ENCODE results near the gene CFAP251.
"Not testable (repeated sequence)": the region's sequence is repeated elsewhere in the genome, so short reads cannot be mapped to it uniquely, and the experiment has no call there.

Gene CFAP251, protein sequence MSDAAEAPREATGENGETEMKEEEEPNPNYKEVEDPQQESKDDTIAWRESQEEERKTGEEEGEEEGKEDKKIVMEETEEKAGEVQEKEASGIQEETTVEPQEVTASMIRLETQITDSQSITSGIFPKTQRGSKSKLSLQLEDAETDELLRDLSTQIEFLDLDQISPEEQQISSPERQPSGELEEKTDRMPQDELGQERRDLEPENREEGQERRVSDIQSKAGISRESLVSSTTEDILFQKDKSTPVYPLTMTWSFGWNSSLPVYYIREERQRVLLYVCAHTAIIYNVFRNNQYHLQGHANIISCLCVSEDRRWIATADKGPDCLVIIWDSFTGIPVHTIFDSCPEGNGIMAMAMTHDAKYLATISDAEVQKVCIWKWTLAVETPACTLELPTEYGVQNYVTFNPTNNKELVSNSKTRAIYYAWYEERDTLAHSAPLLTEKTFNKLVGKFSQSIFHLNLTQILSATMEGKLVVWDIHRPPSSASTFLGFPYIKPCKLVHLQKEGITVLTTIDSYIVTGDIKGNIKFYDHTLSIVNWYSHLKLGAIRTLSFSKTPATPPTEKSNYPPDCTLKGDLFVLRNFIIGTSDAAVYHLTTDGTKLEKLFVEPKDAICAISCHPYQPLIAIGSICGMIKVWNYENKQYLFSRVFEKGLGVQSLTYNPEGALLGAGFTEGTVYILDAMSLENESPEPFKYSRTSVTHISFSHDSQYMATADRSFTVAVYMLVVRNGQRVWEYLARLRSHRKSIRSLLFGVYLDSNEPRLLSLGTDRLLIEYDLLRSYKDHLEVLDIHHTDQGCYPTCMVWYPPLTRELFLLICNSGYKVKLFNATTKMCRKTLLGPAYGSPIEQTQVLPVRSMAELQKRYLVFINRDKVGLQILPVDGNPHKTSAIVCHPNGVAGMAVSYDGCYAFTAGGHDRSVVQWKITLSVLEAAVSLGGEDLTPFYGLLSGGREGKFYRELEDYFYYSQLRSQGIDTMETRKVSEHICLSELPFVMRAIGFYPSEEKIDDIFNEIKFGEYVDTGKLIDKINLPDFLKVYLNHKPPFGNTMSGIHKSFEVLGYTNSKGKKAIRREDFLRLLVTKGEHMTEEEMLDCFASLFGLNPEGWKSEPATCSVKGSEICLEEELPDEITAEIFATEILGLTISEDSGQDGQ

DNA sequence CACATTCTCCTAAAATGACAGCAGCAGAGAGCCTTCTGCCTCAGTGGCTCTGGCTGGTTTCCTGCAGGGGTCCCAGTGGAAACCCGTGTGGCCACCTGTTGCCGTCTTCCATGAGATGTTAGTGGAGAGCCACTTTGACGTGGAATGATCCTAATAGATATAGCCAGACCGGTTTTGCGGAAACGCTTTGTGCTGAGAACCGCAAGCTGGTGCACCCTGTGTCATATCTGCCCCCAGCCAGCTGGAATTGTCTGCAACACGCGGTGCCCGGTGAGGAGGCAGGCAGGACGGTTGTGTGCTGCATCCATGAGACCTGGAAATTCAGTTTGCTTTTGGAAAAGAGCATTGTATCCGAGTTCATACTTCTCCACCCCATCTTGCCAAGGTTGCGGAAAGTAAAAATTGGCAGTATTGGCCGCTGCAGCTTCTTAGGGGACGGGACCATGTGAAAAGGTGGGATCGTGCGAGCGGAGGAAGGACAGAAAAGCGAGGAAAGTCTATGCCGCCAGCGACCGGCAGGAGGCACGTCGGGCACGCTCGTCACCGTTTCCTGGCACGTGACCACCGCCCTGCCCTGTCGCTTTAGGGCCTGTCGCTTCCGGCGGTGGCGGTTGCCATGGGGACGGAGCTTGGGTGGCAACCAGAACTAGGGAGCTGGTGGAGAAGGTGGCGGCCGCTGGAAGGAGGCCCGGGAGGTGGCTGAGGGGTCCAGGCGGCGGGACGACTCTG is at the start of gene CFAP251:
Gene CFAP251 (plus strand): TSS at position 643 of the 729 bp plus-strand sequence. CDS start 2,714 bp downstream, outside the sequence.
- DNase-seq: peak; percentile 93

DNA sequence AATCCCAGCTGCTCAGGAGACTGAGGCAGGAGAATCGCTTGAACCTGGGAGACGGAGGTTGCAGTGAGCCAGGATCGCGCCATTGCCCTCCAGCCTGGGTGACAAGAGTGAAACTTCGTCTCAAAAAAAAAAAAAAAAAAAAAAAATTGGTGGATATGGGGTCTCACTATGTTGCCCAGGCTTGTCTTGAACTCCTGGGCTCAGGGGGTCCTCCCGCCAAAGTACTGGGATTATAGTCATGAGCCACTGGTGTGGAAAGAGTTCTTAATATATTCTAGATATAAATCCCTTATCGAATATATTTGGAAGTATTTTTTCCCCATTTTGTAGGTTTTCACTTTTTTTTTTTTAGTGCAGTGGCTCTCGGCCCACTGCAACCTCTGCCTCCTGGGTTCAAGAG is 49.2 kb upstream of the CFAP251 start:
- not testable (repeated sequence) for DNase-seq

DNA sequence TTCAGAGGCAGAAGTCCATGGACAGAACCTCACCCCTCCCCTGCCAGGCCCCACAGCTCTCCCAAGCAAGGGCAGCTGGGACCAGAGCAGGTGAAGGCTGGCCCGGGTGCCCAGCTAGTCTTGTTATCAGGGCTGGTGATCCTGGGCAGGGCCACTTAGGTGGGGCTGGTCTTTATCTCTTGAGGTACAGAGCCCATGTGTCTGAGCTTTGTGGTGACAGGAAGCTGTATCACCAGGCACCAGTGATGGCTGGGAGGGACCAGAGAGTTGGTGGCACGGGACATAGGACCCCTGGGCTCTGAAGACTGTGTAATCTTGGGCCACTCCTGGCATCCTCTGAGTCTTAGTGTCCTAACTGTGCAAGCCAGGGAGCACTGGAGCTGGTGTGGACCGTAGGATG is 46.9 kb upstream of the CFAP251 start:
- no peak for DNase-seq

DNA sequence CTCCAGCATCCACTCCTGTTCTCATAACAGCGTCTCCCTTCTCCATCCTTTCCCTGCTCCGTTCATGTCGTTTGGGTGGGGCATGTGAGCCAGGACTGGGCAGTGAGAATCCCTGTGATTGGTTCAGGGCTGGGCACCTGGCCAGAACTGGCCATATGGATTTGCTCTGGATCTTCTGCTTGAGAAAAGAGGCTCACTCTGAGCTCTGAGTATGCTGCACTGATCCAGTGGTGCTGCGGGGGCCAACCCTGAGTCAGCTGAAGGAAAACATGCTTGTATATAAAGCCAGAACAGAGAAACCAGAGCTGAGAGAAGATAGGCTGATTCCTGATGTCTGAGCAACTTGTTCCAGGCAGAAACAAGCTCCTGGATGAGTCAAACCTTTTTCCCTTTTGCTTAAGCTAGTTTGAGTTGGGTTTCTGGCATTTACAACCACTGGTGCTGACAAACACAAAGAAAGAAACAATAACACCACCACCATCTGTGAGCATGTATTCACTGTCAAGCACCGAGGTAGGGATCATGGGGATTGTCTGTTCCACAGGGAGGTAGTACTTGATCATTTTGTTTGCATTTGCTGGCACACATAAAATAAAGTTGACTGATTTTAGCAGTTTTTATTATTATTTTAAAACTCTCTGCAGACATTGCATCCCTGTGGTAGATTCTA is 45.7 kb upstream of the CFAP251 start:
- DNase-seq: peak; percentile 43

DNA sequence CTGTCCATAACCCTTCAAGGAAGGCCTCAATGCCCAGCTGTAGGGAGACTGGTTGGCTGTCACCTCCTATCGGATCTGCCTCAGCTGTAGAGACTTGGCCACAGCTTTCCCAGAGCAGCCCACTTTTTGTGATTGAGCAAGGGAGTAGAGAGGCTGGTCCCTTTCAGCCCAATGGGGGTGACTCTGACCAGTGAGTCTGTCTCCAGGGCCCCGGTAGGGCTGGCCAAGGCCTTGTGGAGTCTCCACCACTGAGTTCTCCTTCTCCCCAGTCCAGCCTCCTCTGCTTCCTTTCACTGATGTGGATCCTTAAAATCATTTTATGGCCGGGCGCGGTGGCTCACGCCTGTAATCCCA is 45.2 kb upstream of the CFAP251 start:
- no peak for DNase-seq

DNA sequence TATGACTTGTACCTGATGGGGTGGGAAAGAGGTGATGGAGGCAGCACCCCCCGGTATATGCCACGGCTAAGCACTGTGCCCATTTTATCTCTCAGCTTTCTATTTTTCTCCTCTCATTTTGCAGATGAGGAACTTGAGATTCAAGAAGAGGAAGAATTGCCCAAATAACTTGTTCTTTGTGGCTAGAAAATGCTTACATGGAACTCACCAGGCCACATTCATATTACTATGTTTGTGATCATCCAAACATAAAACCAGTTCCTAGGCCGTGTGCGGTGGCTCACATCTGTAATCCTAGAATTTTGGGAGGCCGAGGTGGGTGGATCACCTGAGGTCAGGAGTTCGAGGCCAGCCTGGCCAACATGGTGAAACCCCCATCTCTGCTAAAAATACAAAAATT is 44.3 kb upstream of the CFAP251 start:
- DNase-seq: no peak

DNA sequence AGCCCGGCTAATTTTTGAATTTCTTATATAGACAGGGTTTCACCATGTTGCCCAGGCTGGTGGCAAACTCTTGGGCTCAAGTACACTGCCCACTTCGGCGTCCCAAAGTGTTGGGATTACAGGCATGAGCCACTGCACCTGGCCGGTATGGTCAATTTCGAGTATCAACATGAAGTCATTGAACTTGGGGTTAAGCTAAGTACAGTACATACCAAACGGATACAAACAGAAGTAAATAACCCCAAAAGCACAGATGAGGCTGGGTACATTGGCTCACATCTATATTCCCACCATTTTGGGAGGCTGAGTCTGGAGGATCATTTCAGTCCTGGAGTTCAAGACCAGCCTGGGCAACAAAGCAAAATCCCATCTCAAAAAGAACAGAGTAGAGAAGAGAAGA is 42.8 kb upstream of the CFAP251 start:
- no peak for DNase-seq

DNA sequence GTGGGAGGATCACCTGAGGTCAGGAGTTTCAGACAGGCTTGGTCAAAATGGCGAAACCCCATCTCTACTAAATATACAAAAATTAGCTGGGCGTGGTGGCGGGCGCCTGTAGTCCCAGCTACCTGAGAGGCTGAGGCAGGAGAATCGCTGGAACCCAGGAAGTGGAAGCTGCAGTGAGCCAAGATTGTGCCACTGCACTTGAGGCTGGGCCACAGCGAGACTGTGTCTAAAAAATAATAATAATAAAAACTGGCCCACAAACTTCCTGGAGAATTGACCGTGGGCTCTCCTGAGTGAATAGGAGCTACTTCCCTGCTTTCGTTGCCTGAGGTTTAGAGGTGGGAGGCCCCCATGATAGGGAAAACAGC is 42.3 kb upstream of the CFAP251 start:
- DNase-seq: not testable (repeated sequence)

DNA sequence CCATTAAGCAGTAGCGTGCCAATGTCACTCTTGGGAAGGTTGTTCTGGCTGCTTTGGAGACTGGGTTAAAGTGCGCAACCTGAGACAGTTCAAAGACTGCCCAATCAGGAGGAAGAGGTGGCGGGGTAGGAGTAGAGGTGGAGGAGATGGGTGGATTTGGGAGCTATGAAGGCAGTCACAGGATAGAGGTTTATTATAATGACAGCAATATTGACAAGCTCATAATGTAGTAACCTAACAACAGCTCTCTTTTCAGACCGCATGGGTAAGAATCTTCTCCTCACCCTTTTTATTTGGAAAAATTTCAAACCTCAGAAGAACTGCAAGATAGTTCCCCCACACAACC is 35.1 kb upstream of the CFAP251 start:
- DNase-seq: no peak

DNA sequence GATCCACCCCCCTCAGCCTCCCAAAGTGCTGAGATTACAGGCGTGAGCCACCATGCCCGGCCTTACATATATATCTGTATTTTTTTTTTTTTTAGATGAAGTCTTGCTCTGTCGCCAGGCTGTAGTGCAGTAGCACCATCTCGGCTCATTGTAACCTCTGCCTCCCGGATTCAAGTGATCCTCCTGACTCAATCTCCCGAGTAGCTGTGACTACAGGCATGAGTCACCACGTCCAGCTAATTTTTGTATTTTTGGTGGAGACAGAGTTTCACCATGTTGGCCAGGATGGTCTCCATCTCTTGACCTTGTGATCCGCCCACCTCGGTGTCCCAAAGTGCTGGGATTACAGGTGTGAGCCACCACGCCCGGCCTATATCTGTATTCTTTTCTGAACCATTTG is 33.3 kb upstream of the CFAP251 start:
- DNase-seq: not testable (repeated sequence)

DNA sequence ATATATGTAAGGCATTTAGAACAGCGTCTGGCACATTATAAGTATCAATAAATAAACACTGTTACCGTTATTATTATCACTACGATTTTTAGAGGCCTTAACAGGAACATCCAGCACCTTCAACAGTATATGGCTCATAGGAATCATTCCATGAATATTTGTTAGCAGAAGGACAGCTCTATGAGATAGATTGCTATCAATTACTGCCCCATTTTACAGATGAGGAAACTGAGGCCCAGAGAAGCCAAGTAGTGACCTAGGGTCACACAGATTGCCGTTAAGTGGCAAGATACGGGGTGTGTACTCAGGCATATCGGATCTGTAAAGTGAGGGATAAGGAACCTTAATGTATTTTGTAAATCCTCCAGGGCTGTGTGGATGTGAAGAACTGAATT is 30.3 kb upstream of the CFAP251 start:
- DNase-seq: no peak

DNA sequence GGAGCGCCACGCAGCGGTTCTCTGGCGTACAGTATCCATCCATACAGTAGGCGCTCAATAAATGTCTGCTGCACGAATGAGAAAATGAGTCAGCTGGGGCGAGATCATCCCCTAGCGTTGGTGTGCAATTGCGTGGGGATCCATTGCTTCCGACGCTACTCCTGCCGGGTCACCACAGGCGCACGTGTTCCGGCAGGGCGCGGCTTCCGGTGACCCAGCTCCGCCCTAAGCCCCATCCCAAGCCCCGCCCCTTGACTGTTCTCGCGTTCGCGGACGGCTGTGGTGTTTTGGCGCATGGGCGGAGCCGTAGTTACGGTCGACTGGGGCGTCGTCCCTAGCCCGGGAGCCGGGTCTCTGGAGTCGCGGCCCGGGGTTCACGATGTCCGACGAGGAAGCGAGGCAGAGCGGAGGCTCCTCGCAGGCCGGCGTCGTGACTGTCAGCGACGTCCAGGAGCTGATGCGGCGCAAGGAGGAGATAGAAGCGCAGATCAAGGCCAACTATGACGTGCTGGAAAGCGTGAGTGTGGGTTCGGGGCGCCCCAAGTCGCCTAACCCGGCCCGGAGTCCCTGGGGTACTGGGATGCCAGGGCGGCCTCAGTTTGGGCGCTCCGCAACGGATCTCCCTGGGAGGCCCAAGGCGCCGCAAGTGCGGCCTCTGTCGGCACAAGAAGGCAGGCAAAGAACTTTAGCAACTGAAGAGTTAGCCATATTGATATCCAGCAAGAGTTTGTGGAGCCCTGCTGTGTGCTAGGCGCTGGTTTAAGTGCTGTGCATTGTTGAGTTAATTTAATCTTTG is 29.7 kb upstream of the CFAP251 start, which contains the start of gene PSMD9:
Gene PSMD9 (plus strand): TSS at position 313 of the 796 bp plus-strand sequence. CDS start 67 bp downstream, at position 380.
- peak; percentile 98 for DNase-seq

DNA sequence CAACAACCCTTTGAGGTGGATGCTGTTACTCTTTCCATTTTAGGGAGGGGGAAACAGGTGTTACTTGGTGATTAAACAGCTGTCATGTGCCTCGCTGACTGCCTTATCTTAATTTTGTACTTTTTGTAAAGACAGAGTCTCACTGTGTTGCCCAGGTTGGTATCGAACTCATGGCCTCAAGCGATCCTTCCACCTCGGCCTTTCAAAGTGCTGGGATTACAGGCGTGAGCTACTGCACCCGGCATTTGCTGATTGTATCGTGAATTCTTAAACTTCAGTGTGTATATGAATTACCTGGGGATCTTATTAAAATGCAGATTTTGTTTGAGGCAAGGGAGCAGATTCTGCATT is 29.1 kb upstream of the CFAP251 start:
- no peak for DNase-seq

DNA sequence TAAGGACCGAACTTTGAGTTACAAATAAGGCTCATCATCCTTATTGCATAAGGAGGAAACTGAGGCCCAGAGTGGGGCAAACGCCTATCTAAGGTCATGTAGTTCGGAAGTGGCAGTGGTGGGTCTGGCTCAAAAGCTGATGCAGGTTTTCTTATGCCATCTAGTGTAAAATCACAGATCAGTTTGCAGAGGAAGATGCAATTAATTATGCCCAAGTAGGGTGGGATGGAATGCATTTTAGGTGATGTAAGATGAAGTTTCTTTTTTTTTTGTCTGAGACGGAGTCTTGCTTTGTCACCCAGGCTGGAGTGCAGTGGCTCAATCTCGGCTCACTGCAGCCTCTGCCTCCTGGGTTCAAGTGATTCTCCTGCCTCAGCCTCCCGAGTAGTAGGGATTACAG is 28.7 kb upstream of the CFAP251 start:
- DNase-seq: not testable (repeated sequence)

DNA sequence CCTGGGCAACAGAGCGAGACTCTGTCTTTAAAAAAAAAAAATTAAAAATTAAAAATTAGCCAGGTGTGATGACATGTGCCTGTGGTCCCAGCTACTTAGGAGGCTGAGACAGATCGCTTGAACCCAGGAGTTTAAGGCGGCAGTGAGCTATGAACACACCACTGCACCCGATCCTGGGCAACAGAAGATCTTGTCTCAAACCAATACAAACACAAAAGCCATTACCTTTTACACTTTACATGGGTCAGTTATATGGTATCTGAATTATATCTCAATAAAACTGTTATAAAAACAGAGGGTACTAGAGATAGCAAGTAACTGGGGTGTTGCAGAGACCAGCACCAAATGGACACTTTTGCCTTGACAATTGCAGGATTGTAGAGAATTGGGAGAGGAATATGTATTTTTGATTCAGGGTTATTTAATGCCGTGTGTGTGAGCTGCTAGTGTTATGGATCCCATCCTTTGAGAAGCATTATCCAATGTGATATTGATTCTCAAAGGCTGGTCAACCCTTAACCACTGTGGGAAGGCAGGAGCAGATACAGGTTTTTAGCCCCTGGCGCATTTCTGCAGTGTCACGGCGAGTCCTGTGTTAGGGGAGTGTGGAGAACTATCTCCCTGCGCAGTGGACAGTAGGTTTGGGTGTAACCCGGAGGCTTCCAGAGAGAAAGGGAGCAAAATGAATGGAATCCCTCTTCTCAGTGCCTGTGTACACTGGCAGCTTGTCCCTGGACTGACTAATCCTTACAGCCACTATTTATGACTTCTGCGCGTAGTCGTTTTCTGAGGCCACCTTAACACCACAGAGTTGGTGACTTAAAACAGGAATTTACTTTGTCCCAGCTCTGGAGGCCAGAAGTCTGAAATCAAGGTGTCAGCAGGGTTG is 25.5 kb upstream of the CFAP251 start:
- DNase-seq: no peak

DNA sequence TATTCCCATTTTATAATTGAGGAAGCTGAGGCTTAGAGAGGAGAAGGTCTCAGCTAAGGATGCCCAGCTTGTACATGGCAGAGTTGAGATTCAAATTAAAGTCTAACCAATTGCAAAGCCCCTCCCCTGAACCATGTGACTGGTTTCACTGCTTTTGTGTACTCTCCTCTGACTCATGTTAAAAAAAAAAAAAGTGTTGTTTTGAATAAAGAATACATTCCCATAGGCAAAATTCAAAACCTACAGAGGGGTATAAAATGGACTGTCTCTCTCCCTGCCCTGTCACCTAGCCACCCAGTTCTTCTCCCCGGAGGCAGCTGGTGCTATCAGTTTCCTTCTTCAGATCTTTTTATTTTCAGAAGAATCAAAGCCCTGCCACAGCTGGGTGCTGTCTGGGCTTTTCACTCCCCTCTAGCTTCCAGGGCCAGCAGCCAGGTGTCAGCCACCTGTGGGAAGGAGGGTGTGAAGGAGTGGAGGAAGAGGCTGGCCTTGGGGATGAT is 24.4 kb upstream of the CFAP251 start:
- DNase-seq: peak; percentile 74

DNA sequence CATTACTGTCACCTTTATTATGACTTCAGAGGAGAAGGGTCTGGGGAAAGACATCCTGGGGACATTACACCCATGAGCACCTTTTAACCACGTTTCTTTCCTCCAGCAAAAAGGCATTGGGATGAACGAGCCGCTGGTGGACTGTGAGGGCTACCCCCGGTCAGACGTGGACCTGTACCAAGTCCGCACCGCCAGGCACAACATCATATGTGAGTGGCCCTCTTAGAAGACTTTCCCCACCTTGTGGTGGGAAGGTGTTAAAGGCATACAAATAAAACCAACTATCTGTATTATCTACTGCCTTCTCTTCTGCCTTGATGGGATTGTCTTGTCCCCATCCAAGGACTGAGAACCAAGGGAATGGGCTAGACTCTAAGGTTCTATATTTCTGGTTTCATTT is 23.8 kb upstream of the CFAP251 start:
- no peak for DNase-seq

DNA sequence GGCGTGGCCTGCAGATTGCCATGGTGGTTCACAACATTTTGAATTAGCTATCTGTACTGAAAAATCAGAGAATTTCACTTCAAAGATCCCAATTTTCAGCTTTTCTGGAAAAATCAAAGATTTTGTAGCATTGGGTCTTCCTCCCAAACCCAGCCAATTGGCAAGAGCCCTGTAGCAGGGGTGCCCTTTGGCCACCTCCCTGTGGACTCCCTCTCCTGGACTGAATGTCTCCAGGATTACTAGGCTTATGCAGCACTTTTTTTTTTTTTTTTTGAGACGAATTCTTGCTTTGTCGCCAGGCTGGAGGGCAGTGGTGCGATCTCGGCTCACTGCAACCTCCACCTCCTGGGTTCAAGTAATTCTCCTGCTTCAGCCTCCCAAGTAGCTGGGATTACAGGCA is 20.1 kb upstream of the CFAP251 start:
- DNase-seq: no peak

DNA sequence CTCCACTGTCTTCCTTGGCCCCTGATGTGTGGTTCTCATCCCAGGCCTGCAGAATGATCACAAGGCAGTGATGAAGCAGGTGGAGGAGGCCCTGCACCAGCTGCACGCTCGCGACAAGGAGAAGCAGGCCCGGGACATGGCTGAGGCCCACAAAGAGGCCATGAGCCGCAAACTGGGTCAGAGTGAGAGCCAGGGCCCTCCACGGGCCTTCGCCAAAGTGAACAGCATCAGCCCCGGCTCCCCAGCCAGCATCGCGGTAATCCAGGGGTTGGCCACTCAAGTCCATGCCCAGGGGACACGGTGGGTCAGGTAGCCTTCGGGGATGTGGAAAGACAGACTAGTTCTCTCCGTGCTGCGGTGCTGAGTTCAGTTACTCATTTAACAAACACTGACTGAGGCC is 18.8 kb upstream of the CFAP251 start:
- no peak for DNase-seq

DNA sequence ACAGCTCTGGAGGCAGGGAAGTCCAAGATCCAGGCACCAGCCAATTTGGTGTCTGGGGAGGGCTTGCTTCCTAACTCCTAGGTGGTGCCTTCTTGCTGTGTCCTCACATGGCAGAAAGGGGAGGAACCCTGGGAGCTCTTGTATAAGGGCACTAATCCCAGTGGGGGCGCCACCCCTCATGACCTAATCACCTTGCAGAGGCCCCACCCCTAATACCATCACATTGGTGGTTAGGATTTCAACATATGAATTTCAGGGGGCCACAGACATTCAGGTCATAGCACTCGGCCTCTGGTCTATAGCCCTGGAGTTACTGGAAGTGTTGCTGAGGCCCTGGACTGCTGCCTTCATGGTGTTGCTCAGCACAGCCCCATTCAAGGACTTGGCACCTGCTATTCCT is 15.2 kb upstream of the CFAP251 start:
- no peak for DNase-seq

Data from NCI-H2171 treated with DMSO at 0.1 percent for 48 hours (cell line).